ENCODE measurements around the gene PCDH9.
"Not testable (repeated sequence)": the region's sequence is repeated elsewhere in the genome, so short reads cannot be mapped to it uniquely, and the experiment has no call there.

PCDH9 gene

GRCh38 chr13:66895320-66895719 lies 334.8 kb downstream of the PCDH9 start:
- TF ChIP-seq, protein P1, sequence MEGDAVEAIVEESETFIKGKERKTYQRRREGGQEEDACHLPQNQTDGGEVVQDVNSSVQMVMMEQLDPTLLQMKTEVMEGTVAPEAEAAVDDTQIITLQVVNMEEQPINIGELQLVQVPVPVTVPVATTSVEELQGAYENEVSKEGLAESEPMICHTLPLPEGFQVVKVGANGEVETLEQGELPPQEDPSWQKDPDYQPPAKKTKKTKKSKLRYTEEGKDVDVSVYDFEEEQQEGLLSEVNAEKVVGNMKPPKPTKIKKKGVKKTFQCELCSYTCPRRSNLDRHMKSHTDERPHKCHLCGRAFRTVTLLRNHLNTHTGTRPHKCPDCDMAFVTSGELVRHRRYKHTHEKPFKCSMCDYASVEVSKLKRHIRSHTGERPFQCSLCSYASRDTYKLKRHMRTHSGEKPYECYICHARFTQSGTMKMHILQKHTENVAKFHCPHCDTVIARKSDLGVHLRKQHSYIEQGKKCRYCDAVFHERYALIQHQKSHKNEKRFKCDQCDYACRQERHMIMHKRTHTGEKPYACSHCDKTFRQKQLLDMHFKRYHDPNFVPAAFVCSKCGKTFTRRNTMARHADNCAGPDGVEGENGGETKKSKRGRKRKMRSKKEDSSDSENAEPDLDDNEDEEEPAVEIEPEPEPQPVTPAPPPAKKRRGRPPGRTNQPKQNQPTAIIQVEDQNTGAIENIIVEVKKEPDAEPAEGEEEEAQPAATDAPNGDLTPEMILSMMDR (IDR thresholded peaks at IDR 0.05; ENCODE audit: low read depth, low read length, missing control alignments) = no peak
- H3K27ac ChIP-seq = no peak overlapping the region
- in situ Hi-C loops (cut with HindIII; ENCODE audit: low pct_ligation_motif_present, low sequenced_read_pairs) = no loop called here

GRCh38 chr13:66888698-66889097 lies 341.4 kb downstream of the PCDH9 start:
- DNase-seq = no peak
- in situ Hi-C loops (cut with HindIII; ENCODE audit: low pct_ligation_motif_present, low sequenced_read_pairs) = no loop called here
- Histone ChIP-seq H3K27ac (no peak overlapping the region), H3K4me3 (ENCODE audit: low read depth, low read length) (no peak overlapping the region), H3K36me3 (replicated peaks) (no peaks in the 10 kb centered on the region), H3K27me3 (replicated peaks) (no peaks in the 10 kb centered on the region)
- TF ChIP-seq, protein P1 (IDR thresholded peaks at IDR 0.05; ENCODE audit: low read depth, low read length, missing control alignments) = no peak

More at GRCh38 chr13:66895320-66895719, 334.8 kb downstream of the PCDH9 start:
- no peak overlapping the region for H3K4me3 ChIP-seq (ENCODE audit: low read depth, low read length)
- DNase-seq = no peak
- no peaks in the 10 kb centered on the region for H3K36me3 ChIP-seq (replicated peaks)
- no peaks in the 10 kb centered on the region for H3K27me3 ChIP-seq (replicated peaks)

- in situ Hi-C loops (cut with HindIII; ENCODE audit: low pct_ligation_motif_present, low sequenced_read_pairs) = no loop called here
- TF ChIP-seq, protein P1 (IDR thresholded peaks at IDR 0.05; ENCODE audit: low read depth, low read length, missing control alignments) = no peak
- H3K27ac ChIP-seq = no peak overlapping the region
- H3K4me3 ChIP-seq (ENCODE audit: low read depth, low read length) = no peak overlapping the region
- no peaks in the 10 kb centered on the region for H3K27me3 ChIP-seq (replicated peaks)
- no peaks in the 10 kb centered on the region for H3K36me3 ChIP-seq (replicated peaks)
- no peak for DNase-seq
Measured at GRCh38 chr13:66887088-66887487, 343.0 kb downstream of the PCDH9 start.

DNA sequence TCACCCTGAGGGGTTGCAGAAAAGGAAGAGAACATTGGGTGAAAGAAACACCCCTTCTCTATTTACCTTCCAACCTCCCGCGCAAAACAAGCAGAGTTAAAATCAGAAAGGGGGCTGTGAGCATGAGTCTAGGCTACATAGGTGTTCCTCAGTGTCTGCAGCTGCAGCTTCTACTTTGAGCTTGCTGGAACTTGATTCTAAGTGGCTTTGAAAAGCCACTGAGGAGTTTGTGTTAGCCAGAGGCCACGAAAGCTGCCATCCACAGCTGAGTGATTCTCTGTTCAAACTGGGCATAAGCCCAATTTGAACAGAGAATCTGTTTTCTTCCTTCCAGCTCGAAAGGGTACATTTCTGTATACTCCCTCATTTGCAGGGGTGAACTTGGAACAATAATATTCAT lies 343.9 kb downstream of the PCDH9 start:
- DNase-seq = no peak
- in situ Hi-C loops (cut with HindIII; ENCODE audit: low pct_ligation_motif_present, low sequenced_read_pairs) = no loop called here
- Histone ChIP-seq H3K27me3 (replicated peaks) (no peaks in the 10 kb centered on the region), H3K27ac (no peak overlapping the region), H3K4me3 (ENCODE audit: low read depth, low read length) (no peak overlapping the region), H3K36me3 (replicated peaks) (no peaks in the 10 kb centered on the region)
- TF ChIP-seq, protein P1 (IDR thresholded peaks at IDR 0.05; ENCODE audit: low read depth, low read length, missing control alignments) = no peak

GRCh38 chr13:66881170-66881569 lies 349.0 kb downstream of the PCDH9 start:
- in situ Hi-C loops (cut with HindIII; ENCODE audit: low pct_ligation_motif_present, low sequenced_read_pairs); H3K36me3 ChIP-seq (replicated peaks); DNase-seq; H3K4me3 ChIP-seq (ENCODE audit: low read depth, low read length); H3K27me3 ChIP-seq (replicated peaks); H3K27ac ChIP-seq: not testable (repeated sequence)

DNA sequence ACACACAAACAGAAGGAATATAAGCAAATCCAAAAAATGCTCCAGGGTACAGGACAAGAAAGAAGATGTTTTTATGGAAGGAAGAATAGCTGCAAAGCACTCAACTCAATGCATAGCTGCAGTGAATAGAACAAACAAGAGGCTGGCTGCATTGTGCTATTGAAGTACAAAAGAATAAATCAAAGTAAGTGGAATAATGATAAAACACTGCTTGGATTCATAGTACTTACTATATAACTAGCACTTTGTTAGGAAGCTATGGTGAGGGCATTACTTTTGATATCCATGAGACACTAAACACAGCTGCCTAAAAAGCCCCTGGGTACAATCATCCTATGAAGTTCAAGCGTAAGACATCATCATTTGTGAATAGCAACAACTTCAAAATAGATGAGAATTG lies 350.1 kb downstream of the PCDH9 start:
- H3K27me3 ChIP-seq (replicated peaks) = no peaks in the 10 kb centered on the region
- H3K36me3 ChIP-seq (replicated peaks) = no peaks in the 10 kb centered on the region
- no peak for DNase-seq
- TF ChIP-seq, protein P1 (IDR thresholded peaks at IDR 0.05; ENCODE audit: low read depth, low read length, missing control alignments) = no peak
- in situ Hi-C loops (cut with HindIII; ENCODE audit: low pct_ligation_motif_present, low sequenced_read_pairs) = no loop called here
- H3K27ac ChIP-seq = no peak overlapping the region
- H3K4me3 ChIP-seq (ENCODE audit: low read depth, low read length) = no peak overlapping the region

All from brain microvascular endothelial cell (primary cell).